SJSA1 (cell line): ENCODE results near the gene ARL14. TPM values are rescaled to one million over a fixed set of nuclear protein-coding genes. Genes with fewer than 3 reads are reported as not detected.

Experiments
- DNase-seq, 2 experiments: peaks; one replicate each; pipeline ENCODE4 v3.0.0-alpha.2; 2015 to 2020; ENCODE audit warnings: low spot score in 2 of 2, low read depth in 1 of 2
- H3K27ac ChIP-seq: fragments of 250-450 bp; sonication (Bioruptor Pico); 2 replicates; pipeline ENCODE4 v1.5.1; 2020; ENCODE audit warnings: mild to moderate bottlenecking, moderate library complexity
- H3K27me3 ChIP-seq: fragments of 250-450 bp; sonication (Bioruptor Pico); replicated peaks from 2 replicates; pipeline ENCODE4 v1.5.1; 2020; ENCODE audit warnings: mild to moderate bottlenecking, moderate library complexity
- H3K36me3 ChIP-seq: fragments of 250-450 bp; sonication (Bioruptor Pico); 2 replicates; pipeline ENCODE4 v1.5.1; 2020; ENCODE audit warnings: mild to moderate bottlenecking
- H3K4me1 ChIP-seq: fragments of 250-450 bp; sonication (Bioruptor Pico); replicated peaks from 2 replicates; pipeline ENCODE4 v1.6.1; 2021; ENCODE audit warnings: mild to moderate bottlenecking
- H3K4me3 ChIP-seq: fragments of 250-450 bp; sonication (Bioruptor Pico); 2 replicates; pipeline ENCODE4 v1.5.1; 2020; ENCODE audit warnings: mild to moderate bottlenecking
- H3K9me3 ChIP-seq: fragments of 250-450 bp; sonication (Bioruptor Pico); replicated peaks from 2 replicates; pipeline ENCODE4 v1.5.1; 2020; ENCODE audit warnings: mild to moderate bottlenecking
- total RNA-seq: library from RNA; depleted of rRNA; stranded (reverse); fragments of >200 nt; shearing (Covaris generic); gene quantifications from 2 replicates; pipeline ENCODE4 v1.2.3, GENCODE V29; 2014; rRNA removed

The ARL14 gene
- not detected in 2 replicates for total RNA-seq

DNA sequence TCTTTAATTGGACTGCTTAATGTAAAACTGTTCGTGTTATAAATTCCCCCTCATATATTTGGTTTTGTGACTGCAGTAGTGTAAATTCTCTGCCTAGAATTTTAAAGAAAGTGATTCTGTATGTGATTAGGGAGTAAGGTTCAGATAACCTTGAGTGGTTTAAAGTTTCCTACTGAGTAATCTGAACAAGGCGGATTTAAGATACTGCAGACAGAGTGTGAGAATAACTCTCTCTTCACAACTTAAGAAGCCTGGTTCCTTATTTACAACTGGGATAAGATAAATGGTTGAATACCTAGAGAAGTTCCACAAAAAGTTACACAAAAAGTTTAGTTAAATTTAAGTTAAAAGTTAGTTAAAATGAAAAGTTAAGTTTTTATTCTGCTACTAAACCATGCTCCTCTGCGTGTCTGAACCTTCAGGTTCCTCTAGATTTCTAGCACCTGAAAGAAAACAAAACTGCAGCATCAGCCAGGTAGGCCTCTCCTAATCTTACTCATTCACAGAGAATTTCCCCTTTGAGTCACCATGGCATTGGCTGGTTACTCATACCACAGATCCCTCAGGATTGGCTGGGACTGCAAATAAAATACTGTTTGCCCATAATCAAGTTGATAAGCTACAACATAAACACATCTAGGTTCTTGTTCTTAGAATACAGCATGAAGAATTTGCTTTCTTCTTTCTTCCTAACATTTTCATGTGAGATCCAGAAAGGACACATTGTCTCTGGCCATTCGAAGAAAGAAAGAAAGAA is at the start of gene ARL14:
Gene ARL14 (plus strand): TSS at position 614 of the 757 bp plus-strand sequence. CDS start 187 bp downstream, outside the sequence.
- Histone ChIP-seq H3K36me3 (no peaks in the 10 kb centered on the region), H3K27ac (no peak within 1 kb of the TSS), H3K4me3 (no peak within 1 kb of the TSS), H3K4me1 (peaks cover 12% of the 10 kb centered on the region), H3K27me3 (no peaks in the 10 kb centered on the region), H3K9me3 (no peaks in the 10 kb centered on the region)
- DNase-seq: peak in 1 of 2 experiments; percentile 28

DNA sequence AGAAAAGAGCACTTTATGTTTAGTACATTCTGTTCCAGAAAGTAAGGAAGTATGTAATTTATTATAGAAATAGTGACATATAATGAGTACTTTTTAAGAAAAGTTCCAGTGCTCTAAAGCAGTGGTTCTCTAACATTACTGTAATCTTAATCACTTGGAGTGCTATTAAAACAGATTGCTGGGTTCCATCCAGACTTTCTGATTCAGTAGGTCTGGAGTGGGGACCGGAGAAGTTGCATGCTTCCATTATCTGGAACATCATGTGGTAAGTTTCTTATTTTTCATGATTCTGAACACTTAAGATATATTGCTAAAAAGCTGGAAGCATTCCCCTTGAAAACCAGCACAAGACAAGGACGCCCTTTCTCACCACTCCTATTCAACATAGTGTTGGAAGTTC is 47.5 kb upstream of the ARL14 start:
- H3K4me1 ChIP-seq: no peaks in the 10 kb centered on the region
- DNase-seq: no peak
- H3K27me3 ChIP-seq: no peaks in the 10 kb centered on the region
- H3K36me3 ChIP-seq: no peaks in the 10 kb centered on the region
- H3K27ac ChIP-seq: no peak overlapping the region
- no peak overlapping the region for H3K4me3 ChIP-seq
- H3K9me3 ChIP-seq: no peaks in the 10 kb centered on the region

DNA sequence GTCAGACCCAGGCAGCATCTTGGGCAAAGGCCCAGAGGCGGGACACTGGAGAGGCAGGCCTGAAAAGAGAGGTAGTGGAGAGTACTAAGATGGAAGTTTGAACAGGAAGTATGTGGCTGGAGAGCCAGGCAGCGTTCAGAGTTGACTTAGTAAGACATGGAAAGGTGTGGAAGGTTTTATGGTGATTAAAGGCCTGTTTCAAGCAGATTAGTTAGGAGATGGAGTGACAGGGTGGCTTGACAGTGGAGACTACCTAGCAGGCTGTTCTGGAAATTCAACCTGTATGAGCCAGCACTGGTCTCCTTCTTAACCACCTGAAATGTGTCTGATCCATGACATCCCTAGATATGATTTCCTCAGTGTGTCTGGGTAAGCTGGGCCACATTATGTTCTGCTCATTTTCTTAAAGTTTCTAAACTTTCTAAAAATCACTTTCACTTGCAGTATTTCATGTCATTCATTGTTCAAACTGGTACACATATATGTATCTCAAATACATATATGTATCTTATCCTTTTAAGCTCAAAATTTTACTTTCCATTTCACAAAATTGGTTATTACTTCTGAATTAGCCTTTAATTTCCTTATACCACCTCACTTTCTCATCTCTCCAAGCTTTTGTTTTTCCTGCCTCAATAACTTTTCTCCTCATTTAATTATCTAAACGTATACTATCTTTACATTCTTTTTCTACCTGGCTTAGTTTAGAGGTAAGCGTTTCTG is 43.4 kb upstream of the ARL14 start:
- Histone ChIP-seq H3K36me3 (no peaks in the 10 kb centered on the region), H3K9me3 (no peaks in the 10 kb centered on the region), H3K27me3 (no peaks in the 10 kb centered on the region), H3K4me3 (no peak overlapping the region), H3K27ac (no peak overlapping the region), H3K4me1 (no peaks in the 10 kb centered on the region)
- DNase-seq: no peak

DNA sequence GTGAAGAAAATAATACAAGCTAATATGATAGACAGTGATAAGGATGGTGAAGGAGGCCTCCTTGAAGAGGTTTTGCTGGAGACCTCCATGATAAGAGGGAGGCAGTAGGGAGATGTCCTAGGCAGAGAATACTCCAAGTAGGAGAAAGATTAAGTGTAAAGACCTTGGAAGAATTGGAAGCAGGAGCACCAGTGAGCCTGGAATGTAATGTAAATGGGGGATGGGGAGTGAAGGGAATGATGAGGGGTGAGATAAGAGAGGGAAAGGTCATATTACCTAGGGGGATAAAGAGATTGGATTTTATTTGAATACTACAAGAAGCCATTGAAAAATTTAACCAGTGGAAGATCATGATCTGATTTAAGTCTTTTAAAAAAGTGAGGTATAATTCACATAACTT is 41.7 kb upstream of the ARL14 start:
- H3K36me3 ChIP-seq: no peaks in the 10 kb centered on the region
- no peaks in the 10 kb centered on the region for H3K9me3 ChIP-seq
- H3K4me3 ChIP-seq: no peak overlapping the region
- no peak overlapping the region for H3K27ac ChIP-seq
- H3K4me1 ChIP-seq: no peaks in the 10 kb centered on the region
- H3K27me3 ChIP-seq: no peaks in the 10 kb centered on the region
- DNase-seq: no peak

DNA sequence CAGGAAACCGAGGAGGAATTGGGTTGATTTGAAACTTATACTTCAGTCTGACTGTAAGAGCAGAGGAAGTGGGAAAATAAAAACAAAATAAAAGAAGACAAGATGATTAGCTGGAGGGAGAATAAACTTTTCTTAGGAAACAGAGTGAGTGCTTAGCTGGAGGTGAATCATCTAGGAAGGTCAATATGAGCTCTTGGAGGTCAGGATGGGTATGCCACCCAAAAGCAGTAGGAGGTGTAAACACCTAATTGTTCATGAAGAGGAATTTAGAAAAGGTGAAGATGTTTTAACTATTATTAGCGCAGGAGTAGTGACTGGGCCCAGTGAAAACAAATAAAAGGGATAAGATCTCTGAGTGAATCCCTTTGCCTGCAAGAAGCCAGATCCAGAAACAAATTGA is 39.9 kb upstream of the ARL14 start:
- DNase-seq: no peak
- H3K4me1 ChIP-seq: no peaks in the 10 kb centered on the region
- no peaks in the 10 kb centered on the region for H3K9me3 ChIP-seq
- H3K36me3 ChIP-seq: no peaks in the 10 kb centered on the region
- no peak overlapping the region for H3K4me3 ChIP-seq
- H3K27me3 ChIP-seq: no peaks in the 10 kb centered on the region
- H3K27ac ChIP-seq: no peak overlapping the region

DNA sequence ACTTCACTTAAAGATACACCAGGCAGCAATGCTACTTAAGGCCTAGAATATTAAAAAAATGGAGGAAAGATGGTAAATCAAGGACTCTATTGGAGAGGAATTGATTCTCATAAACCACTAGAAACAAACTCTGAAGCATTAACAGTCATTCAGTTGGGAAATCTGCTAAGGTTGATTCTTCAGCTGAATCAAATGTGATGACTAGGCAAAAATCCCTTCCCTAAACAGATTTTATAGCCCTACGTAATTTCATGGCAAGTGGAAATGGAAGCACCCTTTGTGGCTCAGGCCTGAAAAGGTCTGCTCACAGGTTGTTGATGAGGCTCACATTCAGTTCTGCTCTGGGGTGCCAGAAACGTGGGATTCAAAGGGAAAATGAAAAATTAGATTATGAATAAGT is 38.8 kb upstream of the ARL14 start:
- Histone ChIP-seq H3K36me3 (no peaks in the 10 kb centered on the region), H3K27me3 (no peaks in the 10 kb centered on the region), H3K27ac (no peak overlapping the region)

DNA sequence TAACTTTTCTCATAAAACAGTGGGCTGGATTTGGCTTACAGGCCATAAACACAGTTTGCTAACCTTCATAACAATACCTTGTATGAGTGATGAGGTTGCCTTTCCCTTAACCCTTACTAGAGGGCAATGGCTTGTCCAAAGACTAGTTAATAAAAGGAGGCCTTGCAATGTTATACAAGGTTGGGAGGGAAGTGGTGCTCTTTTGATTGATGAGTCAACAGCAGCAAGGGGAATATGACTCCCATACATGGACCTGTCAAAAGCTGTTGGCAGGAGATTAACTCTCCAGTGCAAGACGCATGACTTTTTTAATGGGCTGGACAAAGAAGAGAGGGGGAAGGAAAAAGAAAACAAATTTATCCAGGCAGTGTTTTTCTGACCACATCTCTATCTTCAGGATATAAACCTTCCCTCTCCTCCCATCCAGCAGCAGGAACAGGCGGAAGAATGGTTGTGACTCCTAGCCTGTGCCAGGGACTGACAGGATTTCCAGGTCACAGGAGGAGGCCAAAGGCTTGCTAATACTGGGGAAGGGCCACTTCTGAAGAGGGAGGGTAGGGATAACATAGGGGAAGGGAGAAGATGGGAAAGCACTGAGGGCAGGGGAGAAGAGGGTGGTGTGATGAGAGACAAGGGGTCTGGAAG is 35.2 kb upstream of the ARL14 start:
- H3K36me3 ChIP-seq: no peaks in the 10 kb centered on the region
- no peak for DNase-seq
- H3K27ac ChIP-seq: no peak overlapping the region
- no peak overlapping the region for H3K4me3 ChIP-seq
- no peaks in the 10 kb centered on the region for H3K9me3 ChIP-seq
- no peaks in the 10 kb centered on the region for H3K27me3 ChIP-seq
- no peaks in the 10 kb centered on the region for H3K4me1 ChIP-seq

More for the DNA sequence above, 38.8 kb upstream of the ARL14 start:
- DNase-seq: no peak
- H3K4me3 ChIP-seq: no peak overlapping the region
- H3K9me3 ChIP-seq: no peaks in the 10 kb centered on the region
- no peaks in the 10 kb centered on the region for H3K4me1 ChIP-seq

DNA sequence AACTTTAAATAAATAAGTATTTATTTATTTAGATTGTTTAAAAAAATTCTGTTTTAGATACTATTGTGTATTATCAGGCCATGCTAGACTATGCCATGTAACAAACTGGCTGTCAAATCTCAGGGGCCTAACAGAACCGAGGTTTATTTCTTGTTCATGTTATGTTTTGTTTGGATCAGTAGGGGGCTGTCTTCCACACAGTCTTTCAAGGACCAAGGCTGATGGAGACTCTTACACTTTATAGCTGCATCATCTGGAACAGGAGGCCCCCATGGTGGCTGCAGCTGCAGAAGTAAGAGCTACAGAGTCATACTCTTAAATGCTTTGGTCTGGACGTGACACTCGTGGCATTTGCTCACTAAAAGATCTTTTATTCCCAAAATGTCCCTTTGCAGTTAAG is 33.0 kb upstream of the ARL14 start:
- no peaks in the 10 kb centered on the region for H3K9me3 ChIP-seq
- H3K4me3 ChIP-seq: no peak overlapping the region
- H3K27ac ChIP-seq: no peak overlapping the region
- H3K36me3 ChIP-seq: no peaks in the 10 kb centered on the region
- no peak for DNase-seq
- no peaks in the 10 kb centered on the region for H3K4me1 ChIP-seq
- H3K27me3 ChIP-seq: no peaks in the 10 kb centered on the region

DNA sequence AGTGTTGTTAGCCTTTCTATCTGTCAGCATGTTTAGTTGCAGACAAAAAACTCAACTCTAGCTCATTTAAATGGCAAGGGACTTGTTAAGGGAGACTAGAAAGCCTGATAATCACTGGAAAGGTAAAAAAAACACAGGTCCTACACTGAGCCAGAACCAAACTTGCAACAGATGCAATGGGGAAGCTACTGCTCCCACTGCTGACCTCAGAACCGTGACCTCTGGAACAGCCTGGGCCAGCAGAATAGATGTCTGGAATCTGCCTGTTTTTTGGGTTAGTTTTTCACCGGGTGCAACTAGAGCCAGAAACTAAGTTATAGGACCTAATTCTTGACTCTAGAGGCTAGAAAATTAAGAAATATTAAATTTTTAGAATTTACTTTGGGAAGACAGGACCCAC is 32.5 kb upstream of the ARL14 start:
- Histone ChIP-seq H3K27me3 (no peaks in the 10 kb centered on the region), H3K9me3 (no peaks in the 10 kb centered on the region), H3K36me3 (no peaks in the 10 kb centered on the region), H3K4me3 (no peak overlapping the region), H3K27ac (no peak overlapping the region), H3K4me1 (no peaks in the 10 kb centered on the region)
- no peak for DNase-seq

DNA sequence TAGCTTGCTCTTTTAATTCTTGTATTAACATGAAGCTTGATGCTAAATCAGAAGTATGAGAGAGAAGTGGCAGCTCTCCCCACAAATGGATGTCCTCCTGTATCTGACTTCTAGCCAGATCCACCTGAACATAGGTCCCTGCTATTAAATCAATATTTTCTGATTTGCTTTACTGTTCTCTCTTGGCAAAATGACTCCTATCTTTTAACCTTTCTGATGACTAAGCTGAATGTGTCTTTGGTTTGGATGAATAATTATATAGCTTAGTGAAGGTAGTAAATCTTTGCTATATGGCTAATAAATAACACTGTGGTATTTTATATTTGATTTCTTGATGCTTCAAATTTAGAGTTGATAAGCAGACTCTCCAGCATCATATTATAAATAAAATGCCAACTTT is 28.3 kb upstream of the ARL14 start:
- Histone ChIP-seq H3K27me3 (no peaks in the 10 kb centered on the region), H3K9me3 (no peaks in the 10 kb centered on the region), H3K4me1 (no peaks in the 10 kb centered on the region), H3K36me3 (no peaks in the 10 kb centered on the region), H3K4me3 (no peak overlapping the region), H3K27ac (no peak overlapping the region)
- no peak for DNase-seq

DNA sequence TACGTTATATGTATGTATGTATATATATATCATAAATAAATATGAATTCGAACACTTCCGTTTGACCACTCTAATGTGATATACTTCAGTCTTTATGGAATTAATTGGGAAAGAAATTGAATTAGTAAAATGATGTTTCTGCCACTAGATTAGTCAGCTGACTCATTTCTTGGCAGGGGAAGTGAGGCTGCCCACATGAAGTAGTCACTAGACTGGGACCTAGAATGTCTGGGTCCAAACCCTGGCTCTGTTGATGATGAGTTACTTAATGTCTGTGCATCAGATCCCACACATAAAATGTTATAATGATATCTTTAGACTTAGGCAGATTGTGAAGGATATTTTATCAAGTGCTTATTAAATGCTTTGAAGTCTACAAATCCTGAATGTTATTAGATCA is 27.4 kb upstream of the ARL14 start:
- DNase-seq: no peak
- Histone ChIP-seq H3K4me3 (no peak overlapping the region), H3K27ac (no peak overlapping the region), H3K27me3 (no peaks in the 10 kb centered on the region), H3K9me3 (no peaks in the 10 kb centered on the region), H3K36me3 (no peaks in the 10 kb centered on the region), H3K4me1 (no peaks in the 10 kb centered on the region)

DNA sequence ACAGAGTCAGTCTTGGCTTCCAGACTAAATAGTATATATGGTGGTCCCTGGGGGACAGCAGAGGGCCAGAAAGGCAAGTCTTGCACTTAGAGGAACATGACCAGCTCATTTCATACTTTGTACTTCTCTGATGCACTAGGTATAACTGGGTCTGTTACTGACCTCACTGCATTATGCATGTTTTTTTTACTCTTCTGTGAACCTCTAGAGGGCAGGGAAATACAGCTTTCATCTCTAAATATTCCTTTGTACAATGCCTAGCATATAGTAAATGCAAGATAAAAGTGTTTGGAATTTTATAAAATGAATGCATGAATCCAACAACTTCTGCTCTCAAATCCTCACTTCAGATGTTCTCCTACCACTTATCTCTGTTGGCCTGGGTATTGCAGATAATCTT is 23.4 kb upstream of the ARL14 start:
- H3K9me3 ChIP-seq: no peaks in the 10 kb centered on the region
- no peaks in the 10 kb centered on the region for H3K4me1 ChIP-seq
- H3K27me3 ChIP-seq: no peaks in the 10 kb centered on the region
- no peaks in the 10 kb centered on the region for H3K36me3 ChIP-seq
- no peak overlapping the region for H3K27ac ChIP-seq
- no peak for DNase-seq
- no peak overlapping the region for H3K4me3 ChIP-seq

DNA sequence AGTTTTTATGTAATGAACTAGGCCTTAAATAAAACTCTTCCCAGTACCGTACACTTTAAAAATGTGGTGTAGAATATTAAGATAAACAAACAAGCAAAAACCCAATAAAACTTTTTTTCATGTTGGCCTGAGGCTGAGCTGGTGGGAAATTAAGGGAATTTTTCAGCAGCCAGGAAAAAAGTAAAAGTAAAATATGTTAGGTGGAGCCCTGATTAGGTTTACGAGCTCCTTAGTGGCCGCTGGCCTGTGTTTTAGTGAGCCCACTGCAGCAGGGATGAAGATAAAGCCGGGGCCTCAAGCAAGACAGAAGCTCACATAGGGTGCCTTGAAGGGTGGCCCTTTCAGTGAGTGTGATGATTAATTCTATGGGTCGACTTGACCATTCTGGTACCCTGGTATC is 16.1 kb upstream of the ARL14 start:
- Histone ChIP-seq H3K4me1 (peaks cover 4% of the 10 kb centered on the region), H3K27me3 (no peaks in the 10 kb centered on the region), H3K36me3 (no peaks in the 10 kb centered on the region), H3K4me3 (no peak overlapping the region), H3K27ac (no peak overlapping the region), H3K9me3 (no peaks in the 10 kb centered on the region)
- no peak for DNase-seq

DNA sequence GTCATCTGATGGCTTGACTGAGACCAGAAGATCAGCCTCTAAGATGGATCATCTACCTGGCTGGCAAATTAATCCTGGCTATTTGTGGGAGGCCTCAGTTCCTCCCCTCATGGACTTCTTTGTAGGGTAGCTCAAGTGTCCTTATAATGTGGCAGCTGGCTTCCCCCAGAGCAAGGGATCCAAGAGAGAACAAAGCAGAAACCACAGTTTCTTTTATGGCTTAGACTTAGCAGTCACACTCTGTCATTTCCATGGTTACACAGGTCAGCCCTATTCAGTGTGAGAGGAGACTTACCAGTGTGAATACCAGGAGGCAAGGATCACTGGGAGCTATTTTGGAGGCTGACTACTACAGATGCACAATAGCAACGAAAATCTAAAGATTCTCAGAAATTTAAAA is 15.3 kb upstream of the ARL14 start:
- H3K27ac ChIP-seq: no peak overlapping the region
- no peaks in the 10 kb centered on the region for H3K36me3 ChIP-seq
- no peak overlapping the region for H3K4me3 ChIP-seq
- H3K9me3 ChIP-seq: no peaks in the 10 kb centered on the region
- no peak for DNase-seq
- peaks cover 9% of the 10 kb centered on the region for H3K4me1 ChIP-seq
- no peaks in the 10 kb centered on the region for H3K27me3 ChIP-seq
